ENCODE measurements around the gene PLCZ1.

DNA sequence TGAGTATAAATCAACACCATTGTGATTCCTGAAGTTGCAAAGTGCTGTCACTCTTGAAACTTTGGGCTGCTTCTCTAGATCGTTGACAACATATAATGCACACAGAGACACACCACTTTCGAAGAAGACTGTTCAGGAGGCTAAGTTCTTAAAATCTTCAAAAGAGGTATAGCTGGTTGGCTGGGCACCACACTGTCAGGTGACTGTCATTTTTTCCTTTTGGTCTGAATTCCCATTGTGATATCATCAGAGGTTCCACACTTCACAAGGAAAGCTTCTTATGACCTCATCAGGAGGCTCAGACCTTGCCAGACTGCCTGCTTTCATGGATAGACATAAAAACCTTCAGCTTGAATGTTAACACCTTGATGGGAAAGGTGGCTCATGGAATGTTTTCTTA is at the start of gene PLCZ1, which contains the start of gene CAPZA3:
- TF ChIP-seq, protein P1, sequence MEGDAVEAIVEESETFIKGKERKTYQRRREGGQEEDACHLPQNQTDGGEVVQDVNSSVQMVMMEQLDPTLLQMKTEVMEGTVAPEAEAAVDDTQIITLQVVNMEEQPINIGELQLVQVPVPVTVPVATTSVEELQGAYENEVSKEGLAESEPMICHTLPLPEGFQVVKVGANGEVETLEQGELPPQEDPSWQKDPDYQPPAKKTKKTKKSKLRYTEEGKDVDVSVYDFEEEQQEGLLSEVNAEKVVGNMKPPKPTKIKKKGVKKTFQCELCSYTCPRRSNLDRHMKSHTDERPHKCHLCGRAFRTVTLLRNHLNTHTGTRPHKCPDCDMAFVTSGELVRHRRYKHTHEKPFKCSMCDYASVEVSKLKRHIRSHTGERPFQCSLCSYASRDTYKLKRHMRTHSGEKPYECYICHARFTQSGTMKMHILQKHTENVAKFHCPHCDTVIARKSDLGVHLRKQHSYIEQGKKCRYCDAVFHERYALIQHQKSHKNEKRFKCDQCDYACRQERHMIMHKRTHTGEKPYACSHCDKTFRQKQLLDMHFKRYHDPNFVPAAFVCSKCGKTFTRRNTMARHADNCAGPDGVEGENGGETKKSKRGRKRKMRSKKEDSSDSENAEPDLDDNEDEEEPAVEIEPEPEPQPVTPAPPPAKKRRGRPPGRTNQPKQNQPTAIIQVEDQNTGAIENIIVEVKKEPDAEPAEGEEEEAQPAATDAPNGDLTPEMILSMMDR (IDR thresholded peaks at IDR 0.05; ENCODE audit: insufficient read depth, low read depth, low read length): no peak
- TF ChIP-seq EZH2 (IDR thresholded peaks at IDR 0.05; ENCODE audit: insufficient read depth, low read length): no peak
